SK-N-SH (cell line): ENCODE measurements around the gene NIPAL1. TPM values are rescaled to one million over a fixed set of nuclear protein-coding genes. Genes with fewer than 3 reads are reported as not detected.

Source experiments
- CTCF ChIA-PET: fragments of 300-600, 350-600 bp; formaldehyde crosslinking; extraction: SDS; loops from one replicate; lab custom pipeline; 2021; lab: Yijun Ruan, JAX
- POLR2A ChIA-PET: fragments of 350-600 bp; sonication (Branson Sonifier 250); formaldehyde crosslinking; extraction: SDS; loops from one replicate; lab custom pipeline; 2020; ENCODE audit warnings: antibody characterized with exemption, inconsistent platforms; lab: Yijun Ruan, JAX
- DNase-seq: peaks from one replicate; pipeline ENCODE4 v3.0.0; 2012
- H2AFZ ChIP-seq: fragments of 200-600 bp; sonication (generic); 2 replicates; pipeline ENCODE4 v1.8.1; 2016; ENCODE audit warnings: antibody characterized with exemption, mild to moderate bottlenecking, low read depth
- H3F3A ChIP-seq: fragments of 200-600 bp; sonication (generic); replicated peaks from 2 replicates; pipeline ENCODE3; 2016; ENCODE audit warnings: antibody characterized with exemption, mild to moderate bottlenecking; ENCODE audit not compliant: insufficient read depth
- H3K27ac ChIP-seq, 2 experiments: fragments of 200-500 bp in 1 of 2; fragments of 200-600 bp in 1 of 2; sonication (Bioruptor generic) in 1 of 2; sonication (generic), shearing (Covaris generic) in 1 of 2; 2 replicates each; pipeline versions ENCODE4 v1.5.1 to v1.6.1; 2014 to 2016; ENCODE audit warnings: low read depth in 2 of 2, inconsistent platforms in 1 of 2, low read length in 1 of 2, mild to moderate bottlenecking in 1 of 2, mixed read lengths in 1 of 2
- H3K27me3 ChIP-seq: fragments of 200-600 bp; sonication (generic), shearing (Covaris generic); 2 replicates; pipeline ENCODE4 v1.6.1; 2016; ENCODE audit warnings: mixed run types; ENCODE audit not compliant: insufficient read depth
- H3K36me3 ChIP-seq, 2 experiments: fragments of 200-500 bp in 1 of 2; fragments of 200-600 bp in 1 of 2; sonication (Bioruptor generic) in 1 of 2; sonication (generic) in 1 of 2; replicated peaks in 1 of 2; 2 replicates each; pipeline versions ENCODE3 to v1.5.1; 2014 to 2016; ENCODE audit warnings: low read length in 1 of 2, mild to moderate bottlenecking in 1 of 2; ENCODE audit not compliant: insufficient read depth in 2 of 2, control insufficient read depth in 1 of 2
- H3K4me1 ChIP-seq, 2 experiments: fragments of 200-500 bp in 1 of 2; fragments of 200-600 bp in 1 of 2; sonication (Bioruptor generic) in 1 of 2; sonication (generic), shearing (Covaris generic) in 1 of 2; 2 replicates each; pipeline versions ENCODE4 v1.5.1 to v1.6.1; 2014 to 2016; ENCODE audit warnings: low read depth in 1 of 2, low read length in 1 of 2, mixed run types in 1 of 2; ENCODE audit not compliant: insufficient read depth in 2 of 2, control insufficient read depth in 1 of 2
- H3K4me2 ChIP-seq: fragments of 200-600 bp; sonication (generic), shearing (Covaris generic); 2 replicates; pipeline ENCODE4 v1.6.1; 2017; ENCODE audit warnings: mixed run types
- H3K4me3 ChIP-seq, 2 experiments: fragments of 200-500 bp in 1 of 2; fragments of 200-600 bp in 1 of 2; sonication (Bioruptor generic) in 1 of 2; sonication (generic), shearing (Covaris generic) in 1 of 2; 2 replicates each; pipeline versions ENCODE4 v1.5.1 to v1.8.1; 2014 to 2016; ENCODE audit warnings: low read depth in 2 of 2, inconsistent platforms in 1 of 2, low read length in 1 of 2, mild to moderate bottlenecking in 1 of 2, mixed read lengths in 1 of 2, moderate library complexity in 1 of 2
- H3K79me2 ChIP-seq: fragments of 200-600 bp; sonication (generic); 2 replicates; pipeline ENCODE4 v1.8.1; 2017; ENCODE audit warnings: mild to moderate bottlenecking; ENCODE audit not compliant: insufficient read depth
- H3K9ac ChIP-seq: fragments of 200-600 bp; sonication (generic); 2 replicates; pipeline ENCODE4 v1.6.1; 2017; ENCODE audit warnings: mixed run types
- H3K9me2 ChIP-seq: fragments of 200-600 bp; sonication (generic); 2 replicates; pipeline ENCODE4 v1.6.1; 2017; ENCODE audit warnings: mixed run types
- H3K9me3 ChIP-seq: fragments of 200-600 bp; sonication (generic); 2 replicates; pipeline ENCODE4 v1.6.1; 2017; ENCODE audit warnings: mixed run types, mild to moderate bottlenecking, moderate library complexity
- H4K20me1 ChIP-seq: fragments of 200-600 bp; sonication (generic); 2 replicates; pipeline ENCODE4 v1.6.1; 2017; ENCODE audit warnings: mild to moderate bottlenecking, mixed run types; ENCODE audit not compliant: insufficient read depth
- ELF1 ChIP-seq: IDR thresholded peaks from 2 replicates; pipeline ENCODE4 v1.4.0; 2012
- EP300 ChIP-seq, 2 experiments: IDR thresholded peaks; 2 replicates each; pipeline versions ENCODE4 v1.4.0 to v1.6.1; 2012; ENCODE audit warnings: borderline replicate concordance in 1 of 2, low read depth in 1 of 2, low read length in 1 of 2
- FOSL2 ChIP-seq: IDR thresholded peaks from 2 replicates; pipeline ENCODE4 v1.4.0; 2012; ENCODE audit warnings: low read depth, mild to moderate bottlenecking, moderate library complexity, borderline replicate concordance
- IRF3 ChIP-seq: fragments of 150-350 bp; IDR thresholded peaks from 2 replicates; pipeline ENCODE4 v1.6.1; 2016; ENCODE audit warnings: mild to moderate bottlenecking, low read depth, low read length
- JUND ChIP-seq: IDR thresholded peaks from 2 replicates; pipeline ENCODE4 v1.4.0; 2012
- MXI1 ChIP-seq: IDR thresholded peaks from 2 replicates; pipeline ENCODE4 v1.6.1; 2012; ENCODE audit warnings: mild to moderate bottlenecking, low read depth, low read length, improper control_type of control experiment
- NFIC ChIP-seq: IDR thresholded peaks from 2 replicates; pipeline ENCODE4 v1.4.0; 2012; ENCODE audit warnings: borderline replicate concordance
- POLR2AphosphoS5 ChIP-seq: IDR thresholded peaks from 2 replicates; pipeline ENCODE4 v1.6.1; 2012; ENCODE audit warnings: low read depth, low read length
- RAD21 ChIP-seq: IDR thresholded peaks from 2 replicates; pipeline ENCODE4 v1.6.1; 2012; ENCODE audit warnings: mild to moderate bottlenecking, low read length
- RCOR1 ChIP-seq: fragments of 150-350 bp; IDR thresholded peaks from 2 replicates; pipeline ENCODE4 v1.6.1; 2017; ENCODE audit warnings: antibody characterized with exemption, low read length
- REST ChIP-seq: IDR thresholded peaks from 2 replicates; pipeline ENCODE4 v1.6.1; 2012; ENCODE audit warnings: mild to moderate bottlenecking, low read depth, low read length, moderate library complexity
- RFX5 ChIP-seq: IDR thresholded peaks from 2 replicates; pipeline ENCODE4 v1.6.1; 2012; ENCODE audit warnings: mild to moderate bottlenecking, improper control_type of control experiment, low read length
- RXRA ChIP-seq: IDR thresholded peaks from 2 replicates; pipeline ENCODE4 v1.4.0; 2012; ENCODE audit warnings: low read depth, mild to moderate bottlenecking, borderline replicate concordance
- SIN3A ChIP-seq: IDR thresholded peaks from 2 replicates; pipeline ENCODE4 v1.6.1; 2012; ENCODE audit warnings: low read depth, mild to moderate bottlenecking, low read length, moderate library complexity, borderline replicate concordance
- TCF12 ChIP-seq: IDR thresholded peaks from 2 replicates; pipeline ENCODE4 v1.4.0; 2012
- TEAD4 ChIP-seq: IDR thresholded peaks from 2 replicates; pipeline ENCODE4 v1.4.0; 2012; ENCODE audit warnings: mild to moderate bottlenecking, borderline replicate concordance; ENCODE audit not compliant: insufficient read depth
- YY1 ChIP-seq: IDR thresholded peaks from 2 replicates; pipeline ENCODE4 v1.4.0; 2012; ENCODE audit warnings: low read depth, mild to moderate bottlenecking
- WGBS: methylation state at CpG from one replicate; pipeline ENCODE4 v1.1.6; 2017; ENCODE audit warnings: low lambda C conversion rate; 5-methylcytosine and 5-hydroxymethylcytosine counted together
- polyA plus RNA-seq, 3 experiments: library from polyadenylated mRNA; depleted of rRNA; stranded (reverse); fragments of >200 nt; gene quantifications; 2 replicates each; pipeline ENCODE4 v1.2.3, GENCODE V29; 2012

NIPAL1 gene
- polyA plus RNA-seq, 1 of the 3 experiments (the other 2 are of a cell fraction) = 1.8 TPM

DNA sequence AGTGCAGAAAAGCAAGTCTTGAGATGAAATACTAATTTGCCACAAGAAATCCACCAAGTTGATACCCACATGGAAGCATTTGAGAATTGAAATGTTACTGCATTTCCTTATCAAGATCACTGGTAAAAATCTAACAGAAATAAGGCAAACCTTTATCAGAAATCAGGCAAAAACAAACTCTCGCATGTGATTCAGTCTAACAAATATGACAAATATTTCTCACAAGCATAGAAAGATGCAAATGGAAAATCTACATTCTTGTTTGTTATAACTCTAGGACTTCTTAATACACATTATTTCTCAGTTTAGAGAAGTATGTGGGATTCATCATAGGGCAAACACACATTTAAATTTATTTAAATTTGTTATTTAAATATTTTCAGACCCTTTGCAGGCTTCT, 64.6 kb downstream of the NIPAL1 start:
- POLR2A ChIA-PET = no interaction called here
- DNase-seq = no peak
- no peak for TF ChIP-seq POLR2AphosphoS5
- TF ChIP-seq TEAD4 = 0 out of 2 replicates have a peak, but pooled peaks have one; percentile 34
- TF ChIP-seq FOSL2 = peak; percentile 50; the same call in 1 of the 2 replicates
- peak; percentile 39; the same call in 1 of the 2 replicates for TF ChIP-seq JUND
- TF ChIP-seq EP300 (IDR thresholded peaks at IDR 0.05; ENCODE audit: borderline replicate concordance in 1 of 2, low read depth in 1 of 2, low read length in 1 of 2) = peak in 1 of 2 experiments; percentile 18; a peak in 1 of 4 replicates
- peak; percentile 42; the same call in 1 of the 2 replicates for TF ChIP-seq TCF12
- no peak for TF ChIP-seq ELF1
- TF ChIP-seq, all 33 proteins: peak for 5
- no peak overlapping the region for H2AFZ ChIP-seq
- H3F3A ChIP-seq = peaks cover 8% of the 10 kb centered on the region
- H3K9ac ChIP-seq = no peak overlapping the region
- CTCF ChIA-PET = interaction anchor here (2.0 kb wide), 1 partner anchor 78 kb away, joined by 9 read pairs; no protein-coding TSS in a partner anchor
- no peaks in the 10 kb centered on the region for H4K20me1 ChIP-seq
- H3K4me3 ChIP-seq = no peak overlapping the region
- H3K4me2 ChIP-seq = no peak overlapping the region; the same call in 1 of the 2 replicates
- H3K9me3 ChIP-seq = no peaks in the 10 kb centered on the region
- no peaks in the 10 kb centered on the region for H3K36me3 ChIP-seq
- no peaks in the 10 kb centered on the region for H3K9me2 ChIP-seq
- WGBS = 17% methylated on average over 1 of the region's 1 CpG
- no peaks in the 10 kb centered on the region for H3K27me3 ChIP-seq
- H3K27ac ChIP-seq = peak overlapping the region in 1 of 2 experiments; percentile 39; a peak in 1 of 4 replicates
- peaks cover 4 to 15% of the 10 kb centered on the region in 2 experiments; a peak in 2 of 4 replicates for H3K4me1 ChIP-seq
- no peaks in the 10 kb centered on the region for H3K79me2 ChIP-seq

DNA sequence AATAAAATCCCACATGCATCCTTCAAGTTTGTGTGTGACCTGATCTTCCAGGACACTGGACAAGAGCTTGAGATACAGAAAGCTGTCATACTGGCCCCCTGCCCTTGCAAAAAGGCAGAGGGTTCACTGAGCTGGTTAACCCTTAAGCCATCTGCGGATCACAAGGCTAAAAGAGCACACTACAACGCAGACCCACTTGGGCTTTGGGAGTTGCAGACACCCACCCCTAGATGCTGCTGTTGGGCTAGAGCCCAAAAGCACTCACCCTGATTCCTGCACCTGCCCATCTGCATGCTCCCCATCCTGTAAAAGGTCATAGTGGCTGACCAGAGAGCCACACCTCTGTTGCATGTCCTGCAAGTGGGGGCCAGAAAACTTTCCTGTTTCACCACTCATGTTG, 66.4 kb downstream of the NIPAL1 start:
- peaks cover 8% of the 10 kb centered on the region for H3F3A ChIP-seq
- H3K4me3 ChIP-seq = no peak overlapping the region
- H3K9me2 ChIP-seq = no peaks in the 10 kb centered on the region
- H3K4me2 ChIP-seq = no peak overlapping the region
- no peak overlapping the region for H3K27ac ChIP-seq
- no peak for DNase-seq
- H3K9me3 ChIP-seq = no peaks in the 10 kb centered on the region
- CTCF ChIA-PET = interaction anchor here (1.0 kb wide), 1 partner anchor 67 kb away, joined by 3 read pairs; the partner anchor contains the start of gene CNGA1
- no peak for TF ChIP-seq POLR2AphosphoS5
- TF ChIP-seq YY1 = no peak
- TF ChIP-seq, all 33 proteins: peak for 0
- POLR2A ChIA-PET = no interaction called here
- Histone ChIP-seq H3K79me2 (no peaks in the 10 kb centered on the region), H3K9ac (no peak overlapping the region), H3K4me1 (peaks cover 4 to 15% of the 10 kb centered on the region in 2 experiments; a peak in 2 of 4 replicates), H2AFZ (no peak overlapping the region), H3K27me3 (no peaks in the 10 kb centered on the region), H4K20me1 (no peaks in the 10 kb centered on the region), H3K36me3 (no peaks in the 10 kb centered on the region)
- WGBS = 75% methylated on average over 2 of the region's 2 CpGs

DNA sequence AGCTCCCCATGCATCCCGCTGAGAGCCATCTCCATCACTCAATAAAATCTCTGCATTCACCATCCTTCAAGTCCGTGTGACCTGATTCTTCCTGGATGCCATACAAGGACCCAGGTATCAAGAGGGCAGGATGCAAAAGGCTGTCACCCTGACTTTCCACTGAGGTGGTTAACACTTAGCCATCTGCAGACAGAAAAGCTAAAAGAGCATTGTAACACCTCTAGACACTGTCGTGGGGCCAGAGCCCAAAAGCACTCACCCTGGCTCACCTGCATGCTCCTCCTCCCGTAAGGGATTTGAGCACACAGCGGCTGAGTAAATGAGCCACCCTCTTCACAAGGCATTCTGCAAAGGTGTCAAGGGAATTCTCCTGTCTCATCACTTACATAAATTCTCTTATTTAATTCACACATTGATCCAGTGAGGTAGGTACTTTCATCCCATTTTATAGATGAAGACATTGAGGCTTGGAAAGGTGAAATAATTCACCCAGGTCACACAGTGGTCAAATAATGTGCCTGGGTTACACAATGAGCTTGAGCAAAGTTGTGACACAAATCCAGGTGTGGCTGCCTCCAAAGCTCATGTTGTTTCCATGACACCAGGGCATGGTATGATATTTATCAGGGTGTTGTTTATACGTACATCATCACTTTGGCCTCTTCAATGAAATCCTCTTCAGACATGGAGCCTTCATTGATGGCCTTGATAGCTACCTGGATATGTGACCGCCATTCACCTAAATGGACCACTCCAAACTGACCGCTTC, 69.4 kb downstream of the NIPAL1 start:
- Histone ChIP-seq H3K79me2 (no peaks in the 10 kb centered on the region), H4K20me1 (no peaks in the 10 kb centered on the region), H2AFZ (no peak overlapping the region), H3F3A (peaks cover 5% of the 10 kb centered on the region), H3K9me3 (no peaks in the 10 kb centered on the region), H3K4me2 (no peak overlapping the region), H3K4me1 (peaks cover 0 to 7% of the 10 kb centered on the region in 2 experiments; a peak in 1 of 4 replicates), H3K4me3 (no peak overlapping the region), H3K36me3 (no peaks in the 10 kb centered on the region), H3K9ac (no peak overlapping the region), H3K9me2 (no peaks in the 10 kb centered on the region), H3K27ac (no peak overlapping the region), H3K27me3 (no peaks in the 10 kb centered on the region)
- CTCF ChIA-PET = interaction anchor here (1.0 to 4.0 kb wide), 14 partner anchors 10 to 417 kb away, joined by 3 to 28 read pairs (median 6); partner anchors contain the start of genes CNGA1 and NIPAL1
- POLR2A ChIA-PET = no interaction called here
- no peak for DNase-seq
- 68% methylated on average over 8 of the region's 8 CpGs for WGBS
- TF ChIP-seq NFIC = no peak
- TF ChIP-seq SIN3A = no peak
- TF ChIP-seq TEAD4 = no peak
- TF ChIP-seq RCOR1 = no peak
- no peak for TF ChIP-seq REST
- no peak for TF ChIP-seq RFX5
- no peak for TF ChIP-seq RXRA
- no peak for TF ChIP-seq RAD21
- TF ChIP-seq MXI1 = no peak
- no peak for TF ChIP-seq IRF3
